Globus pallidus (tissue), 1 donor: ENCODE measurements around the gene CAP2.
"Not testable (repeated sequence)": the region's sequence is repeated elsewhere in the genome, so short reads cannot be mapped to it uniquely, and the experiment has no call there.

Experiments
- DNase-seq: peaks from one replicate; pipeline ENCODE4 v3.0.0-alpha.2; 2015; ENCODE audit warnings: low spot score

Gene CAP2

DNA sequence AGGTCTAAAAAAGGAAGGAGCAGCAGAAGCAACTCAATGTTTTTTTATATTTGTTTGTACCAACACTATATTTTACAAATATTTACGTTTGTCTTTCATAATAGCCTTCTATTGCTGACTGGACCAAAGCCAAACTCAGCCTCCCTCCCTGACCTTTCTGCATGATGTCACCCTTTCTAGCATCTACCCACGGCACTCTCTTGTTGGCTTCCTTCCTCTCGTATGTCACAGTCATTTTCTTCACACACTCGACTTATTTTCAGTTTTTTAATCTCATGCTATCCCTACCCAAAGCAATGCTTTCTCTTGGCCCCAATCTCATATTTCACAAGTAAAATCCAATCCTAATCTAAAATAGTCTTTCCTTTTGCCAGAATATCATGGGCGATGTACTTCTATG, 190.4 kb downstream of the CAP2 start:
- DNase-seq, result no peak

DNA sequence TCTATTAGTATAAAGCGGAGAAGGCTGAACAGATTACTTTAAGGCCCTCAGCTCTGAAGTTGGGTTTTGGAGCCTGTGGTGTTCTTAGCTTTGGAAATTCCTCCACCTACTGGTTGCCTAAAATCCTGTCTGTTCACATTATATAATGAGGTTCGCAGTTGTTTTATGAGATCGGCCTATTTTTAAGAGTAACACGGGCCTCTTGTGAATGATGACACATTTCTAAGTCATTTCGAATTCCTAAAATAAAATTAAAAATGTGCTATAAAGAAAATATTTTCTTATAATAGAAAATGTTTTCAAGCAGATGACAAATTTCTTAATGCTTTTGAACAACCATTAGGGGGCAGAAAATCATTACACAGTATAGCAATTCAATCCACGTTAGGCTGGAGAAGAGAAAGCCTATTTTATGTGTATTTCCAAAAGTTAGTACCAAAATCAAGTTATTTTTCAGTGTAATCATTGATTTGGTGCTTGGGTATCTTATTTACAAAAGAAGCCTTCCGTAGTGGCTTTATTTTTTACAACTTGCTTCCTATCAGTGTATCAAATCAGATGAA, 190.9 kb downstream of the CAP2 start:
- DNase-seq, result peak; percentile 84

GRCh38 chr6:17585766-17586490, 192.5 kb downstream of the CAP2 start:
- no peak for DNase-seq

DNA sequence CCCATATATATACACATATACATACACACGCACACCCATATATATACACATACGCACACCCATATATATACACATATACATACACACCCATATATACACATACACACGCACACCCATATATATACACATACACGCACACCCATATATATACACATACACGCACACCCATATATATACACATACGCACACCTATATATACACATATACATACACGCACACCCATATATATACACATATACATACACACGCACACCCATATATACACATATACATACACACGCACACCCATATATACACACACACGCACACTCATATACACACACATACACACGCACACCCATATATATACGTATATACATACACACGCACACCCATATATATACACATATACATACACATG, 193.2 kb downstream of the CAP2 start:
- DNase-seq, result not testable (repeated sequence)

DNA sequence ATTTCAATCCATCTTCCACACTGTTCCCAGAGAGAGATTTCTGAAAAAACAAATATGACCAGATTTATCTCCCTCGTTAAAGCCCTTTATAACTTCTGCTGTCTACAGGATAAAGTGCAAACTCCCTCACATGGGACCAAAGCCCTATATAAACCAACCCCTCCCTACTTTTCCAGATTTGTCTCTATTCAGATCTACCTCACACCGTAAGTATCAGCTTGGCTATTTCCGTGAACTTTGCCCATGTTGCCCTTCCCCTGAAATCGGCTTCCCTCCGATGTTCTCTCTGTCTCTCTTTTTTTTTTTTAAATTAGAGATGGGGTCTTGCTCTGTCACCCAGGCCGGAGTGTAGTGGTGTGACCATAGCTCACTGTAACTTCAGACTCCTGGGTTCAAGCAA, 194.6 kb downstream of the CAP2 start:
- DNase-seq, result no peak

- no peak for DNase-seq
Measured at GRCh38 chr6:17589406-17590096, 196.2 kb downstream of the CAP2 start.

DNA sequence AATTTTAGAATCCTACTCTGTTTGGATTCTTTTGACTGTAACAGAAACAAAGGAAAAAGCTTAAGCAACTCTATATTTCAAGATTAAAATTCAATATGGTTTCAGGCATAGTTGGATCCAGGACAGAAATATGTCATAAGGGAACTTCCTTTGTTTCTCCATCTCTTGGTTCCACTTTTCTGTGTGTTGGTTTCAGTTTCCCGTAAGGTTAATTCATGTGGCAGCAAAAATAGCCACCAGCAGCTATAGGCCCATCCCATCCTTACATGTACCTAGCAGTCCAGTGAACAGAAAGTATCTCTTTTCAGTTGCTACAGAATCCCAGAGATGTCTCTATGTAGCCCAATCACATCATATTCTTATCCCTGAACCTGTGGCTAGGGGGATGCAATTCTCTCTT, 197.9 kb downstream of the CAP2 start:
- no peak for DNase-seq

DNA sequence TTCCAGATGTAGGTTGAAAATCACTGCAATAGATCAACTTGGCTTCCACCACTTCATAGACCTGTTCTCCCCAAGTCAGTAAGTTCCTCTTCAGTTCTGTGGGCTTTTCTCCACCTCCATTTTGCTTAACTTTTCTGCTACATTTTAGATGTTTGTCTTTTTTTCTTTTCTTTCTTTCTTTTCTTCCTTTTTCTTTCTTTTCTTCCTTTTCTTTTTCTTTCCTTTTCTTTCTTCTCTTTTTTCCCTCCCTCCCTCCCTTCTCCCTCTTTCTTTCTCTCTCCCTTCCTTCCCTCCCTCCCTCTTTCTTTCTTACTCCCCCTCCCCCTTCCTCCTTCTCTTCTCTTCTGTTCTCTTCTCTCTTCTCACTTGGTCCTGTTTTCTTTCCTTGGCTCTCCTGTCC, 199.9 kb downstream of the CAP2 start:
- DNase-seq, result no peak

GRCh38 chr6:17596085-17596484, 202.7 kb downstream of the CAP2 start:
- DNase-seq, result no peak

- DNase-seq, result peak; percentile 95
Measured at GRCh38 chr6:17599877-17600526, 206.6 kb downstream of the CAP2 start, which contains the start of gene FAM8A1. Gene FAM8A1 (plus strand): TSS chr6:17600302. CDS start chr6:17600410, 108 bp downstream.

DNA sequence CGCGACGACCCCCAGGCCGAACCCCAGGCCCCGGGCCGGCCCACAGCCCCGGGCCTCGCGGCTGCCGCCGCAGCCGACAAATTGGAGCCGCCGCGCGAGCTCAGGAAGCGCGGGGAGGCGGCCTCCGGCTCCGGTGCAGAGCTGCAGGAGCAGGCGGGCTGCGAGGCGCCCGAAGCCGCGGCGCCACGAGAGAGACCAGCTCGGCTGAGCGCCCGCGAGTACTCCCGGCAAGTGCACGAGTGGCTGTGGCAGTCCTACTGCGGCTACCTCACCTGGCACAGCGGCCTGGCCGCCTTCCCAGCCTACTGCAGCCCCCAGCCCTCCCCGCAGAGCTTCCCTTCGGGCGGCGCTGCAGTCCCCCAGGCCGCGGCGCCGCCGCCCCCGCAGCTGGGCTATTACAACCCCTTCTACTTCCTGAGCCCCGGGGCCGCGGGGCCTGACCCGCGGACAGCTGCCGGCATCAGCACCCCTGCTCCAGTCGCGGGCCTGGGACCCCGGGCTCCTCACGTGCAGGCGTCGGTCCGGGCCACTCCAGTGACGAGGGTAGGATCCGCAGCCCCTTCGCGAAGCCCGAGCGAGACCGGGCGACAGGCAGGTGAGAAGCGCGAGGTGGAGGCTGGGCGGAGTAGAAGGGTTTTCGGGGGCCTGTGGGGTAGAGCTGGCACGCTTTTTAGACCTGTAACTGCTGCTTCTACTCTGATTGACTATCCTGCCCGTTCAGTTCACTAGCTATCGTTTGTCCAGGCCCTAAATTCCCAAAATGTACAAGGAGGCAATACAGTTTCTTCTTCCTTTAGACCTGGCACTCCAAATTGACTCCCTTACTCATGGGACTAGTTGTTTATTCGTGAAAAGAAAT, 207.4 kb downstream of the CAP2 start:
- peak; percentile 50 for DNase-seq

DNA sequence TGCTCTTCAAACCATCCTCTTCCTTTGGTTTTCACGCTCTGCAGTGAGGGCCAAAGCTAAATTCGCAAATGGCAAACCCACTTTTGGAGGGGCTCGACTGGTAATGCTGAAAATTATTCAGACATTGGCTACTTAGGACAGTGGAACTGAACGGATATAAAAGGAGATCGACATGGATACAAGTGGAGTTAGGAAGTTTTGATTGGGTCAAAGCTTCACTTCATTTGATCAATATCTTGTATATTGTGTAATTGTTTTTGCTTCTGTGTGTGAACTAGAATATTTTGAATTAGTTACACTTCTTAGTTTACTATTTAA, 207.9 kb downstream of the CAP2 start:
- DNase-seq, result no peak

GRCh38 chr6:17602888-17603287, 209.5 kb downstream of the CAP2 start:
- no peak for DNase-seq

DNA sequence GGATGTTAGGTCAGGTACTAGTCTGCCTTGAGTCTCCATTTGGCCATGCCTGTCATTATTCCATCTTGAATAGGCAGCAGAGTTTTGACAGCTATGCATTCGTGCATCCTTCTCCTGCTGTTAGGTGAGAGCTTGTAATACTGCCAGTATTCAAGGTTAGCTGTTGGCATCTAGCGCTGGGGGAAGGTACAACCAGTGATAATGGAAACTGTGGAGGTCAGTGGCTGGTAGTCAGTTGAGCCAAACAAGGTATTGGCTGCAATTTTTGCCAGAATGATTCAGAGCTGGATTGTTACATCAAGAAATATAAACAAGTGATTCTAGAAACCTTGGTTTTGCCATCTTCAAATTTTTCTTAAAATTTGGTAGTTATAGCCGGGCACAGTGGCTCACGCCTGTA, 213.2 kb downstream of the CAP2 start:
- DNase-seq, result no peak
